OCI-M2 (cell line): Measurements from ENCODE around the gene SOAT2.

Source experiments
- DNase-seq: peaks from one replicate; lab custom pipeline; 2025; ENCODE audit not compliant: unreplicated experiment; lab: John Stamatoyannopoulos, UW

The SOAT2 gene, protein sequence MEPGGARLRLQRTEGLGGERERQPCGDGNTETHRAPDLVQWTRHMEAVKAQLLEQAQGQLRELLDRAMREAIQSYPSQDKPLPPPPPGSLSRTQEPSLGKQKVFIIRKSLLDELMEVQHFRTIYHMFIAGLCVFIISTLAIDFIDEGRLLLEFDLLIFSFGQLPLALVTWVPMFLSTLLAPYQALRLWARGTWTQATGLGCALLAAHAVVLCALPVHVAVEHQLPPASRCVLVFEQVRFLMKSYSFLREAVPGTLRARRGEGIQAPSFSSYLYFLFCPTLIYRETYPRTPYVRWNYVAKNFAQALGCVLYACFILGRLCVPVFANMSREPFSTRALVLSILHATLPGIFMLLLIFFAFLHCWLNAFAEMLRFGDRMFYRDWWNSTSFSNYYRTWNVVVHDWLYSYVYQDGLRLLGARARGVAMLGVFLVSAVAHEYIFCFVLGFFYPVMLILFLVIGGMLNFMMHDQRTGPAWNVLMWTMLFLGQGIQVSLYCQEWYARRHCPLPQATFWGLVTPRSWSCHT

GRCh38 chr12:53102883-53103807, at the start of gene SOAT2:
Gene SOAT2 (plus strand): TSS chr12:53103486. CDS start chr12:53103578, 92 bp downstream.
- DNase-seq: no peak

GRCh38 chr12:53054112-53054878, 49.0 kb upstream of the SOAT2 start:
- no peak for DNase-seq

DNA sequence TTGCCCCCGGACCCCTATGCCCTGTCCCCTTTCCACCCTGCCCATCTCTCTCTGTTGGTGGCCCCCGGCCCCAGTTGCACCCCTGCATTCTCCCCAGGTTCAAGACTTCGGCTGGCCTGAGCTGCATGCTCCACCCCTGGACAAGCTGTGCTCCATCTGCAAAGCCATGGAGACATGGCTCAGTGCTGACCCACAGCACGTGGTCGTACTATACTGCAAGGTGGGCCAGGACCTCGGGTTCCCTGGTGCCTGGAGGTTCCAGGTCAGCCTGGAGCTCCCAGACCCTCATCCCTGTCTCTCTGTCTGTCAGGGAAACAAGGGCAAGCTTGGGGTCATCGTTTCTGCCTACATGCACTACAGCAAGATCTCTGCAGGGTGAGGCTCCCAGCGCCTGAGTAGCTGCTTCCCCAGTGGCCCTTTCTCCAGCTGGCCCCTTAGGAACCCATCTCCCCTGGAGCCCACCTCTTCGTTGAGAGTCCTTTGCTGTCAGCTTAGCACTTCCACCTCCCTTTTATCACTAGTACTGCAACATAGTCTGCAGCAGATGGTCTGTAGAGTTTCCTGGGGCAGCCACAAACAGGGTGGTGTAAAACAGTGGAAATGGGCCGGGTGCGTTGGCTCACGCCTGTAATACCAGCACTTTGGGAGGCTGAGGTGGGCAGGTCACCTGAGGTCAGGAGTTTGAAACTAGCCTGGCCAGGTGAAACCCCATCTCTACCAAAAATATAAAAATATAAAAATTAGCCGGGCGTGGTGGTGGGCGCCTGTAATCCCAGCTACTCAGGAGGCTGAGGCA, 47.6 kb upstream of the SOAT2 start:
- DNase-seq: no peak

DNA sequence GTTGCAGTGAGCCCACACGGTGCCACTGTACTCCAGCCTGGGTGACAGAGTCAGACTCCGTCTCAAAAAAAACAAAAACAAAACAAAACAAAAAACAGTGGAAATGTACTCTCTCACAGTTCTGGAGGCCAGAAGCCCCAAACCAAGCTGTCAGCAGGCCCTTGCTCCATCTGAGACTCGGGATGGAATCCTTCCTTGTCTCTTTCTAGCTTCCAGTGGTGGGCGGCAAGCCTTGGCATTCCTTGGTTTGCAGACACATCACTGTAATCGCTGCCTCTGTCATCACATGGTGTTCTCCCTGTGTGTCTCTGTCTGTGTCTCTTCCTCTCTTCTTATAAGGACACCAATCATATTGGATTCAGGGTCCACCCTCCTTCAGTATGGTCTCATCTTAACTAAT, 47.0 kb upstream of the SOAT2 start:
- DNase-seq: no peak

- DNase-seq: no peak
Measured at GRCh38 chr12:53056901-53057300, 46.4 kb upstream of the SOAT2 start.

DNA sequence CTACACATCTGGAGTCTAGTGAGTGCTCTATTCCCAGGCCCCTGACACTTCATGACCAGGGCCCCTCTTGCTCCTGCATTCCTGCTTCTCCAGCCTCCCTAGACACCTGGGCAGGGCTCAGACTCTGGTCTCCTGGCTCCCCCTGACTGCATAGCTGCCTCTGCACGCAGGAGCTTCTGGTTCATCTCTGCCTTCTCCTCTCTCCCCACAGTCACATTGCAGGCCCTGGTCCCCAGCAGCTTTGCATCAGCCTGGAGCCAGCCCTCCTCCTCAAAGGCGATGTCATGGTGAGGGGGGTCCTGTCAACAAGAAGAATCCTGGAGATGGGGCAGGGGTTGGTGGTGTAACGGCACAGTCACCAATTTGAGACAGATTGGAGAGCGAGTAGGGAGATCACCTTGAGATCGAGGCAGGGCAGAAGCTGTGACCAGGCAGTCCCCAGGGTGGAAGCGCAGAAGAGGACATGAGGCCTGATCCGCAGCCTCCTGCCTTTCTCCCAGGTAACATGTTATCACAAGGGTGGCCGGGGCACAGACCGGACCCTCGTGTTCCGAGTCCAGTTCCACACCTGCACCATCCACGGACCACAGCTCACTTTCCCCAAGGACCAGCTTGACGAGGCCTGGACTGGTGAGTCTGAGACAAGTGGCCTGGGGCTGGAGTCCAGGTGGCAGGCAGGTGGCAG, 45.3 kb upstream of the SOAT2 start:
- DNase-seq: no peak

GRCh38 chr12:53058674-53059433, 44.4 kb upstream of the SOAT2 start:
- no peak for DNase-seq

GRCh38 chr12:53059434-53060063, 43.7 kb upstream of the SOAT2 start:
- DNase-seq: no peak

GRCh38 chr12:53060064-53060720, 43.1 kb upstream of the SOAT2 start:
- DNase-seq: no peak

DNA sequence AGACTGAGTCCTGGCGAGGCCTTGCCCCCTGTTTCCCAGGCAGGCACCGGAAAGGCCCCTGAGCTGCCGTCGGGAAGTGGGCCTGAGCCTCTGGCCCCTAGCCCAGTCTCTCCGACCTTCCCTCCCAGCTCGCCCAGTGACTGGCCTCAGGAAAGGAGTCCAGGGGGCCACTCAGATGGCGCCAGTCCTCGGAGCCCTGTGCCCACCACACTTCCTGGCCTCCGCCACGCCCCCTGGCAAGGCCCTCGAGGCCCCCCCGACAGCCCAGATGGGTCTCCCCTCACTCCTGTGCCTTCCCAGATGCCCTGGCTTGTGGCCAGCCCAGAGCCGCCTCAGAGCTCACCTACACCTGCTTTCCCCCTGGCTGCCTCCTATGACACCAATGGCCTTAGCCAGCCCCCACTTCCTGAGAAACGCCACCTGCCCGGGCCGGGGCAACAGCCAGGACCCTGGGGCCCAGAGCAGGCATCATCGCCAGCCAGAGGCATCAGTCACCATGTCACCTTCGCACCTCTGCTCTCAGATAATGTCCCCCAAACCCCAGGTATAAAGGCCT, 42.5 kb upstream of the SOAT2 start:
- no peak for DNase-seq

DNA sequence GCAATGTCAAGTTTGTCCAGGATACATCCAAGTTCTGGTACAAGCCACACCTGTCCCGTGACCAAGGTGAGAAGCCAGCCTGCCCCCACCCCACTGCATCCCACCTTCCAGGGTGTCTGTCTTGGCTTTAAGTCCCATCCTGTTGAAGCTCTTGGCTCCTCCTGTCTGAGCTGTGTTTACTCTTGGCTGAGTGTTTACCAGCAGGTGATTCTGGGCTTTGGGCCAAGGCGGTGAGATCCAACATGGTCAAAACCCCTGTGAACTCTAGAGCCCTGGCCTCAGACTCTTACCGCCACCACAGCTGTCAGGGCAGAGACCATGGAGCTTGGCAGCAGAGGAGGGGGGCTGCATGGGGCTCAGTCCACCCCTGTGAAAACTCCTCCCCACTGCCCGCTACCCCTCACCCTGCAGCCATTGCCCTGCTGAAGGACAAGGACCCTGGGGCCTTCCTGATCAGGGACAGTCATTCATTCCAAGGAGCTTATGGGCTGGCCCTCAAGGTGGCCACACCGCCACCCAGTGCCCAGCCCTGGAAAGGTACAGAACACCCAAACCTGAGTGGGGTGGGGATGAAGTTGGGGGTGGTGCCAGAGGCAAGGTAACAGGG, 41.8 kb upstream of the SOAT2 start:
- DNase-seq: no peak

DNA sequence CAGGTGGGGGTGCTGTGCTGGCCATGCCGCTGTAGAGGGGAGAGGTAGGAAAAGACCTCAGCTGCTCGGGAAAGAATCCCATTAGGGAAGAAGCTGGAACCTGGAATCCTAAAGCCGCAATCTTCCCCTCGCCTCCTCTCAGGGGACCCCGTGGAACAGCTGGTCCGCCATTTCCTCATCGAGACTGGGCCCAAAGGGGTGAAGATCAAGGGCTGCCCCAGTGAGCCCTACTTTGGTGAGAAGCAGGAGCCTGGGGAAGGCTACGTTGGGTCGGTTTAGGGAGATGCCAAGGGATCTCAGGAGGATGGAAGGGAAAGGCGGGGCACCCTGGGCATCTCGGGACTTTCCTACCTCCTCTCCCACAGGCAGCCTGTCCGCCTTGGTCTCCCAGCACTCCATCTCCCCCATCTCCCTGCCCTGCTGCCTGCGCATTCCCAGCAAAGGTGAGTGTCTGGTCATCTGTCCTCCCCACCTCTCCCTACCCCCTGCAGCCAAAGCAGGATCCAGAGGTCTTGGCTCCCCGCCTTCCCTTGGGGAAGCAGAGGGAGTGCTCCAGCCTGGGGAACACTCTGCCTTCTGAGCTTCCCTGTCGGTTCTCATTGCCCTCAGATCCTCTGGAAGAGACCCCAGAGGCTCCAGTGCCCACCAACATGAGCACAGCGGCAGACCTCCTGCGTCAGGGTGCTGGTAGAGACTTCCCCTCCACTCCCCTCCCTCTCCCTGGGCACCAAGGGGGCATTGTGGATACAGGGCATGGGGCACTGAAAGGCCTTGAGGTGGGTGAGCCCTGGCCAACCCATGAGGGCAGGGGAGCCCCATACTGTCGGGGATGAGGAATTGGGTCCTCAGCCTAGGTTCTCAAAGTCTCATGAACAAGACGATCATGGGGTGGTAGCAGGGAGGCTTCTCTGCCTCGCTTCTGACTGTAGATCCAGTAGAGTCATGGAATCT, 41.0 kb upstream of the SOAT2 start:
- no peak for DNase-seq

GRCh38 chr12:53062977-53063707, 40.1 kb upstream of the SOAT2 start:
- DNase-seq: no peak

DNA sequence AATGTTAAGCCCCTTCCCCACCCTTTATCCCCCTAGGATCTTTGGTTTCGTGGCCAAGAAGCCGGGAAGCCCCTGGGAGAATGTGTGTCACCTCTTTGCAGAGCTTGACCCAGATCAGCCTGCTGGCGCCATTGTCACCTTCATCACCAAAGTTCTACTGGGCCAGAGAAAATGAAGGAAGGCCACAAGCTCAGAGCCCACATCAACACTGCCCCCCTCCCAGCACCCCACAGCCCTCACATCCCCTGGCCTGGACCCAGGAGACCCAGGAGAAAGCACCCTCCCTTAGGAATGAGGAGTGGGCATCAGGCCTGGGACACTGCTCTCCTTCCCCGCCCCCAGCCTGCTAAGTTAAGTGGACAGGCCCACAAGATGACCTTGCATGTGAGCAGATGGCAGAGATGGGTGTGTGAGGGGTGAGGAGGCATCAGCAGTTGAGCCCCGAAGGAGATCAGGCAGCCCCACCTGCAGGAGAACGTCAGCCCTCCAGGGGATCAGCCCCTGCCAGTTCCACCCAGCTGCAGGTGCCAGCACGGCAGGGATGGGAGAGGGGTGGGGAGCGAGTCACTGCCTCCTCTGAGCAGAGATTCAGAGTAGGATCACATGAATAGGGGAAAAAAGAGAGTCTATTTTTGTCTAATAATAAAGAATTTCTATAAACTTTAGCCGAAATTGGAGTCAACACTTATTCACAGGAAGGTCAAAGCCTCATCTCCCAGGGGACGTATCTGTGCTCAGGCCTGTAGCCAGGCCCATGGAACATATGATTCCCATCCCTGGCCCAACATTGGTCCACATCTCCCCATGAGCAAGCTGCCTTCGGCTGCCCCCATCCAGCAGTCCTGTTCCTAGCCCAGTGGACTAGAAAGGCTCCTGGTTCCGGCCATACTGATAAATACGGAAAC, 39.3 kb upstream of the SOAT2 start:
- no peak for DNase-seq
